ENCODE results near the gene NADSYN1. TPM values are rescaled to one million over a fixed set of nuclear protein-coding genes. Genes with fewer than 3 reads are reported as not detected.

Gene NADSYN1
- total and polyA plus RNA-seq, 2 of the 13 experiments (the other 11 are each of a cell fraction or from before 2014, with no cell fraction given): 35.7 to 51.5 TPM

- TF ChIP-seq CSRNP2 (CRISPR knock-in tag; conservative IDR thresholded peaks at IDR 0.05; ENCODE audit: low read depth) (no peak), ZNF430 (CRISPR knock-in tag; IDR thresholded peaks at IDR 0.05) (no peak), TEF (CRISPR knock-in tag; IDR thresholded peaks at IDR 0.05) (no peak), YEATS4 (CRISPR knock-in tag; IDR thresholded peaks at IDR 0.05; ENCODE audit: borderline replicate concordance) (peak; percentile 53; the same call in 1 of the 2 replicates), HOXA9 (CRISPR knock-in tag; IDR thresholded peaks at IDR 0.05; ENCODE audit: borderline replicate concordance) (no peak), NAIF1 (CRISPR knock-in tag; IDR thresholded peaks at IDR 0.05; ENCODE audit: borderline replicate concordance) (no peak), THRA (CRISPR knock-in tag; IDR thresholded peaks at IDR 0.05; ENCODE audit: borderline replicate concordance) (peak; percentile 34; the same call in 1 of the 2 replicates), ZNF614 (CRISPR knock-in tag; IDR thresholded peaks at IDR 0.05; ENCODE audit: borderline replicate concordance) (no peak; the same call in 1 of the 2 replicates), ZNF777 (CRISPR knock-in tag; IDR thresholded peaks at IDR 0.05) (no peak), KLF11 (CRISPR knock-in tag; IDR thresholded peaks at IDR 0.05) (no peak), ZNF441 (CRISPR knock-in tag; IDR thresholded peaks at IDR 0.05; ENCODE audit: borderline replicate concordance) (no peak; the same call in 1 of the 2 replicates), TCF7L2 (IDR thresholded peaks at IDR 0.05; ENCODE audit: low read depth, low read length) (no peak), GLI4 (CRISPR knock-in tag; IDR thresholded peaks at IDR 0.05; ENCODE audit: borderline replicate concordance) (no peak), SRF (IDR thresholded peaks at IDR 0.05; ENCODE audit: low read depth, low read length) (no peak), GATAD2A (CRISPR knock-in tag; IDR thresholded peaks at IDR 0.05) (no peak), ZNF44 (CRISPR knock-in tag; IDR thresholded peaks at IDR 0.05) (no peak), ZNF512 (CRISPR knock-in tag; IDR thresholded peaks at IDR 0.05) (no peak), SKI (IDR thresholded peaks at IDR 0.05; ENCODE audit: partially characterized antibody) (no peak), RFXAP (CRISPR knock-in tag; IDR thresholded peaks at IDR 0.05; ENCODE audit: borderline replicate concordance) (no peak), DR1 (CRISPR knock-in tag; IDR thresholded peaks at IDR 0.05) (no peak), BCL3 (CRISPR knock-in tag; IDR thresholded peaks at IDR 0.05) (no peak), MYC (CRISPR knock-in tag; IDR thresholded peaks at IDR 0.05; ENCODE audit: borderline replicate concordance) (peak; percentile 72; the same call in 1 of the 2 replicates)
These were observed at the start of gene NADSYN1 (continued) for GRCh38 chr11:71453037-71453917.
